DOHH2 (cell line): Measurements from ENCODE around the gene ZSWIM6.

Experiments
- EZH2phosphoT487 ChIP-seq: fragments of 200-600 bp; sonication (generic); IDR thresholded peaks from 2 replicates; pipeline ENCODE4 v1.6.1; 2017; ENCODE audit warnings: borderline replicate concordance, mild to moderate bottlenecking, antibody characterized with exemption, low read length, moderate library complexity, mixed read lengths
- TF ChIP-seq, protein P1 (sequence below): fragments of 200-600 bp; sonication (generic); IDR thresholded peaks from one replicate; pipeline ENCODE4 v1.5.1; 2014; ENCODE audit warnings: antibody characterized with exemption, mild to moderate bottlenecking, low read depth, low read length; ENCODE audit not compliant: poor library complexity, severe bottlenecking

DNA sequence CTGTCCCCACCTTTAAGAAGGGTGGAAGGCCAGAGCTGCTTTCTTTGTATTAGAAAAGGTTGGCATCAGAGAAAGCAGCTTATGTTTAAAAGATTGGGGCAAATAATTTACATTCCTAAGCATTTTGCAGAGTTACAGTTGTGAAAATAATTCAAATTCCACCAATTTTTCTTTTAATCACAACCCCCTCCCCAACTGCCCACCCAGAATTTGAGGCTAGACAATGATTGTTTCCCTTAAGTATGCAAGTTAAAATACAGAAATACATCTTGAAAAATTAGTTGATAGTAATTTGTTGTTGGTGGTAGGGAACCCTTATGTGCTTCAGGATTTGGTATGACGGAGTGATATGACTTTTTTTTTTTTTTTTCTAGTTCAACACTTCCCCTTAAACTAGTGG is 133.0 kb downstream of the ZSWIM6 start:
- TF ChIP-seq, protein P1, sequence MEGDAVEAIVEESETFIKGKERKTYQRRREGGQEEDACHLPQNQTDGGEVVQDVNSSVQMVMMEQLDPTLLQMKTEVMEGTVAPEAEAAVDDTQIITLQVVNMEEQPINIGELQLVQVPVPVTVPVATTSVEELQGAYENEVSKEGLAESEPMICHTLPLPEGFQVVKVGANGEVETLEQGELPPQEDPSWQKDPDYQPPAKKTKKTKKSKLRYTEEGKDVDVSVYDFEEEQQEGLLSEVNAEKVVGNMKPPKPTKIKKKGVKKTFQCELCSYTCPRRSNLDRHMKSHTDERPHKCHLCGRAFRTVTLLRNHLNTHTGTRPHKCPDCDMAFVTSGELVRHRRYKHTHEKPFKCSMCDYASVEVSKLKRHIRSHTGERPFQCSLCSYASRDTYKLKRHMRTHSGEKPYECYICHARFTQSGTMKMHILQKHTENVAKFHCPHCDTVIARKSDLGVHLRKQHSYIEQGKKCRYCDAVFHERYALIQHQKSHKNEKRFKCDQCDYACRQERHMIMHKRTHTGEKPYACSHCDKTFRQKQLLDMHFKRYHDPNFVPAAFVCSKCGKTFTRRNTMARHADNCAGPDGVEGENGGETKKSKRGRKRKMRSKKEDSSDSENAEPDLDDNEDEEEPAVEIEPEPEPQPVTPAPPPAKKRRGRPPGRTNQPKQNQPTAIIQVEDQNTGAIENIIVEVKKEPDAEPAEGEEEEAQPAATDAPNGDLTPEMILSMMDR = no peak
- no peak for TF ChIP-seq EZH2phosphoT487
